ENCODE measurements around the gene QPCTL.

- TF ChIP-seq, protein P1, sequence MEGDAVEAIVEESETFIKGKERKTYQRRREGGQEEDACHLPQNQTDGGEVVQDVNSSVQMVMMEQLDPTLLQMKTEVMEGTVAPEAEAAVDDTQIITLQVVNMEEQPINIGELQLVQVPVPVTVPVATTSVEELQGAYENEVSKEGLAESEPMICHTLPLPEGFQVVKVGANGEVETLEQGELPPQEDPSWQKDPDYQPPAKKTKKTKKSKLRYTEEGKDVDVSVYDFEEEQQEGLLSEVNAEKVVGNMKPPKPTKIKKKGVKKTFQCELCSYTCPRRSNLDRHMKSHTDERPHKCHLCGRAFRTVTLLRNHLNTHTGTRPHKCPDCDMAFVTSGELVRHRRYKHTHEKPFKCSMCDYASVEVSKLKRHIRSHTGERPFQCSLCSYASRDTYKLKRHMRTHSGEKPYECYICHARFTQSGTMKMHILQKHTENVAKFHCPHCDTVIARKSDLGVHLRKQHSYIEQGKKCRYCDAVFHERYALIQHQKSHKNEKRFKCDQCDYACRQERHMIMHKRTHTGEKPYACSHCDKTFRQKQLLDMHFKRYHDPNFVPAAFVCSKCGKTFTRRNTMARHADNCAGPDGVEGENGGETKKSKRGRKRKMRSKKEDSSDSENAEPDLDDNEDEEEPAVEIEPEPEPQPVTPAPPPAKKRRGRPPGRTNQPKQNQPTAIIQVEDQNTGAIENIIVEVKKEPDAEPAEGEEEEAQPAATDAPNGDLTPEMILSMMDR (conservative IDR thresholded peaks at IDR 0.05): no peak
- no peak for TF ChIP-seq ZFX (IDR thresholded peaks at IDR 0.05)
Measured at GRCh38 chr19:45742969-45743368, 50.5 kb downstream of the QPCTL start.
